ENCODE measurements around the gene FURIN.
A peak's percentile ranks its signal among the peaks of the same experiment; 100 is the strongest.

Gene FURIN

GRCh38 chr15:90837094-90837493 is 31.3 kb upstream of the FURIN start:
- no peak overlapping the region for H3K4me3 ChIP-seq (ENCODE audit: low read depth, low read length)
- DNase-seq (ENCODE audit: low read depth): no peak
- TF ChIP-seq CTCF (IDR thresholded peaks at IDR 0.05; ENCODE audit: control insufficient read depth, extremely low read depth, insufficient read depth): no peak

- H3K4me3 ChIP-seq (ENCODE audit: low read depth, low read length): no peak overlapping the region
- no peak for TF ChIP-seq CTCF (IDR thresholded peaks at IDR 0.05; ENCODE audit: control insufficient read depth, extremely low read depth, insufficient read depth)
Observed at GRCh38 chr15:90838139-90838538, 30.2 kb upstream of the FURIN start.

GRCh38 chr15:90838544-90838943 is 29.8 kb upstream of the FURIN start:
- TF ChIP-seq CTCF (IDR thresholded peaks at IDR 0.05; ENCODE audit: control insufficient read depth, extremely low read depth, insufficient read depth): no peak
- DNase-seq (ENCODE audit: low read depth): no peak
- H3K4me3 ChIP-seq (ENCODE audit: low read depth, low read length): no peak overlapping the region

More at GRCh38 chr15:90838139-90838538, 30.2 kb upstream of the FURIN start:
- no peak for DNase-seq (ENCODE audit: low read depth)

- no peak for TF ChIP-seq CTCF (IDR thresholded peaks at IDR 0.05; ENCODE audit: control insufficient read depth, extremely low read depth, insufficient read depth)
- peak; percentile 49 for DNase-seq (ENCODE audit: low read depth)
- peak overlapping the region; percentile 28 for H3K4me3 ChIP-seq (ENCODE audit: low read depth, low read length)
Observed at GRCh38 chr15:90839187-90840071, 29.0 kb upstream of the FURIN start.

GRCh38 chr15:90840157-90840855 is 28.1 kb upstream of the FURIN start:
- no peak overlapping the region for H3K4me3 ChIP-seq (ENCODE audit: low read depth, low read length)
- DNase-seq (ENCODE audit: low read depth): no peak
- TF ChIP-seq CTCF (IDR thresholded peaks at IDR 0.05; ENCODE audit: control insufficient read depth, extremely low read depth, insufficient read depth): no peak

GRCh38 chr15:90840954-90841353 is 27.4 kb upstream of the FURIN start:
- no peak for DNase-seq (ENCODE audit: low read depth)
- H3K4me3 ChIP-seq (ENCODE audit: low read depth, low read length): no peak overlapping the region
- no peak for TF ChIP-seq CTCF (IDR thresholded peaks at IDR 0.05; ENCODE audit: control insufficient read depth, extremely low read depth, insufficient read depth)

Measured in LNCaP clone FGC (cell line).